ENCODE measurements around the gene NEDD4L.

DNA sequence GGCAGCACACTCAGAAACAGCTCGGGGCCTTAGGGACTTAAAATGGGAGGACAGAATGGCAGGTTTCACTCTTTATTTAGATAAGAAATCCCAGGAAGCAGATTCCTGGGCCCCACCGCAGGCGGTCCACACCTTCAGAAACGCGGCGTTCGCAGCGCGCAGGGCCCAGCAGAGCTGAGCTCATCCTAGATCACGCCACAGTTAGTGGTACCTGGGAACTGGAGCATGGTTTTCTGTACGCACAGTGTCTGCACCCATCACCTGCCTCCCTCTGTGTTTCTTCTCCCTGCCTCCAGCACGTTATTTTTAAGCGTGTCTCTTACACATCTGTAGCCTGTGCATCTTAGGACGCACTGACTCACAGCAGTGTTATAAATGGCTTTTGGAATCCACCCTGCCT lies 342.8 kb downstream of the NEDD4L start:
- TF ChIP-seq, protein P1, sequence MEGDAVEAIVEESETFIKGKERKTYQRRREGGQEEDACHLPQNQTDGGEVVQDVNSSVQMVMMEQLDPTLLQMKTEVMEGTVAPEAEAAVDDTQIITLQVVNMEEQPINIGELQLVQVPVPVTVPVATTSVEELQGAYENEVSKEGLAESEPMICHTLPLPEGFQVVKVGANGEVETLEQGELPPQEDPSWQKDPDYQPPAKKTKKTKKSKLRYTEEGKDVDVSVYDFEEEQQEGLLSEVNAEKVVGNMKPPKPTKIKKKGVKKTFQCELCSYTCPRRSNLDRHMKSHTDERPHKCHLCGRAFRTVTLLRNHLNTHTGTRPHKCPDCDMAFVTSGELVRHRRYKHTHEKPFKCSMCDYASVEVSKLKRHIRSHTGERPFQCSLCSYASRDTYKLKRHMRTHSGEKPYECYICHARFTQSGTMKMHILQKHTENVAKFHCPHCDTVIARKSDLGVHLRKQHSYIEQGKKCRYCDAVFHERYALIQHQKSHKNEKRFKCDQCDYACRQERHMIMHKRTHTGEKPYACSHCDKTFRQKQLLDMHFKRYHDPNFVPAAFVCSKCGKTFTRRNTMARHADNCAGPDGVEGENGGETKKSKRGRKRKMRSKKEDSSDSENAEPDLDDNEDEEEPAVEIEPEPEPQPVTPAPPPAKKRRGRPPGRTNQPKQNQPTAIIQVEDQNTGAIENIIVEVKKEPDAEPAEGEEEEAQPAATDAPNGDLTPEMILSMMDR (IDR thresholded peaks at IDR 0.05) = no peak
- TF ChIP-seq POLR2A (IDR thresholded peaks at IDR 0.05) = no peak

Data from adrenal gland (tissue), 5 donors.